MCF 10A (cell line): ENCODE data around the gene FAM13A. TPM values are rescaled to one million over a fixed set of nuclear protein-coding genes. Genes with fewer than 3 reads are reported as not detected.
A peak's percentile ranks its signal among the peaks of the same experiment; 100 is the strongest.

Experiments
- BruUV-seq: library from RNA; stranded (reverse); fragments of 400-500 nt; replicated peaks from 2 replicates; lab custom pipeline; 2021; lab: Mats Ljungman, UMichigan
- CTCF ChIA-PET: fragments of 300-600 bp; sonication (Branson Sonifier 250); formaldehyde crosslinking; extraction: SDS; loops from one replicate; lab custom pipeline; 2021; ENCODE audit warnings: antibody characterized with exemption, inconsistent platforms; lab: Yijun Ruan, JAX
- POLR2A ChIA-PET: fragments of 300-600, 350-650 bp; sonication (Branson Sonifier 250); formaldehyde crosslinking; extraction: SDS; loops from one replicate; lab custom pipeline; 2020; ENCODE audit warnings: antibody characterized with exemption, inconsistent platforms; lab: Yijun Ruan, JAX
- DNase-seq: peaks from one replicate; pipeline ENCODE4 v3.0.0-alpha.2; 2018; ENCODE audit not compliant: unreplicated experiment
- H3K27ac Mint-ChIP-seq: one replicate; pipeline ENCODE4 v1.8.0; 2022; ENCODE audit warnings: mild to moderate bottlenecking, low read depth, mixed read lengths; ENCODE audit not compliant: unreplicated experiment
- H3K27me3 Mint-ChIP-seq: one replicate; pipeline ENCODE4 v1.8.0; 2022; ENCODE audit warnings: mixed read lengths; ENCODE audit not compliant: insufficient read depth, unreplicated experiment
- H3K36me3 Mint-ChIP-seq: one replicate; pipeline ENCODE4 v1.8.0; 2022; ENCODE audit warnings: mild to moderate bottlenecking, moderate library complexity, mixed read lengths; ENCODE audit not compliant: insufficient read depth, unreplicated experiment
- H3K4me1 Mint-ChIP-seq: one replicate; pipeline ENCODE4 v1.8.0; 2022; ENCODE audit warnings: mixed read lengths; ENCODE audit not compliant: insufficient read depth, unreplicated experiment
- H3K4me3 Mint-ChIP-seq: one replicate; pipeline ENCODE4 v1.8.0; 2022; ENCODE audit warnings: mild to moderate bottlenecking, moderate library complexity, mixed read lengths; ENCODE audit not compliant: unreplicated experiment
- H3K9me3 Mint-ChIP-seq: one replicate; pipeline ENCODE4 v1.8.0; 2022; ENCODE audit warnings: mixed read lengths; ENCODE audit not compliant: unreplicated experiment
- CTCF ChIP-seq: fragments of 200-600 bp; IDR thresholded peaks from one replicate; pipeline ENCODE4 v1.8.0; 2022; ENCODE audit warnings: antibody characterized with exemption, mild to moderate bottlenecking; ENCODE audit not compliant: unreplicated experiment
- intact Hi-C: fragments of 100-400 bp; cut with micrococcal nuclease; formaldehyde crosslinking; loops from 2 replicates; pipeline ENCODE4 v1.14.1; 2022
- total RNA-seq: library from RNA; stranded (reverse); gene quantifications from 2 replicates; pipeline ENCODE4 v1.2.3, GENCODE V29; 2022

FAM13A gene
- total RNA-seq, 1 experiment from 2014 or later = 11.1 TPM

GRCh38 chr4:88809101-88809500, 247.9 kb downstream of the FAM13A start:
- Mint-ChIP-seq H3K9me3 (no peaks in the 10 kb centered on the region), H3K4me1 (peaks cover 20% of the 10 kb centered on the region), H3K27ac (no peak overlapping the region), H3K36me3 (peaks cover 8% of the 10 kb centered on the region), H3K4me3 (no peak overlapping the region), H3K27me3 (no peaks in the 10 kb centered on the region)
- ChIA-PET POLR2A (interaction anchor here (1.2 kb wide), 1 partner anchor 13 kb away, joined by 3 read pairs; no protein-coding TSS in a partner anchor), CTCF (interaction anchor here (2.0 to 14.0 kb wide), 2 partner anchors 9 to 212 kb away, joined by 5 to 255 read pairs; no protein-coding TSS in a partner anchor)
- BruUV-seq = no TSS peak
- no peak for DNase-seq
- TF ChIP-seq CTCF = no peak
- intact Hi-C loops = no loop called here

- peaks cover 11% of the 10 kb centered on the region for H3K36me3 Mint-ChIP-seq
- no peak overlapping the region for H3K27ac Mint-ChIP-seq
- no peaks in the 10 kb centered on the region for H3K9me3 Mint-ChIP-seq
- ChIA-PET POLR2A (interaction anchor here (0.7 to 1.6 kb wide), 2 partner anchors 11 to 319 kb away, joined by 3 read pairs; no protein-coding TSS in a partner anchor), CTCF (interaction anchor here (0.7 to 2.0 kb wide), 2 partner anchors 11 to 584 kb away, joined by 3 to 5 read pairs; no protein-coding TSS in a partner anchor)
- no peak overlapping the region for H3K4me3 Mint-ChIP-seq
- intact Hi-C loops = no loop called here
- H3K27me3 Mint-ChIP-seq = no peaks in the 10 kb centered on the region
- DNase-seq = no peak
- peaks cover 23% of the 10 kb centered on the region for H3K4me1 Mint-ChIP-seq
- TF ChIP-seq CTCF = no peak
- no TSS peak for BruUV-seq
Observed at GRCh38 chr4:88807499-88807898, 249.5 kb downstream of the FAM13A start.

GRCh38 chr4:88804234-88804633, 252.8 kb downstream of the FAM13A start:
- Mint-ChIP-seq H3K27me3 (no peaks in the 10 kb centered on the region), H3K4me3 (no peak overlapping the region), H3K4me1 (peaks cover 20% of the 10 kb centered on the region), H3K27ac (no peak overlapping the region), H3K9me3 (no peaks in the 10 kb centered on the region), H3K36me3 (peaks cover 6% of the 10 kb centered on the region)
- ChIA-PET POLR2A (no interaction called here), CTCF (interaction anchor here (1.3 kb wide), 1 partner anchor 219 kb away, joined by 4 read pairs; no protein-coding TSS in a partner anchor)
- no peak for TF ChIP-seq CTCF
- intact Hi-C loops = no loop called here
- DNase-seq = no peak
- no TSS peak for BruUV-seq

GRCh38 chr4:88803600-88804096, 253.3 kb downstream of the FAM13A start:
- H3K36me3 Mint-ChIP-seq = peaks cover 6% of the 10 kb centered on the region
- peaks cover 20% of the 10 kb centered on the region for H3K4me1 Mint-ChIP-seq
- intact Hi-C loops = no loop called here
- BruUV-seq = no TSS peak
- no peak overlapping the region for H3K27ac Mint-ChIP-seq
- POLR2A ChIA-PET = interaction anchor here (0.7 to 0.9 kb wide), 2 partner anchors 9 to 106 kb away, joined by 3 to 4 read pairs; no protein-coding TSS in a partner anchor
- H3K4me3 Mint-ChIP-seq = no peak overlapping the region
- CTCF ChIA-PET = no interaction called here
- DNase-seq = peak; percentile 87
- no peaks in the 10 kb centered on the region for H3K9me3 Mint-ChIP-seq
- TF ChIP-seq CTCF = no peak
- H3K27me3 Mint-ChIP-seq = no peaks in the 10 kb centered on the region
